AG04450 (cell line): Measurements from ENCODE around the gene DEAF1. TPM values are rescaled to one million over a fixed set of nuclear protein-coding genes. Genes with fewer than 3 reads are reported as not detected.

ENCODE experiments used
- CTCF ChIA-PET: fragments of 300-600, 350-600 bp; formaldehyde crosslinking; extraction: SDS; loops from one replicate; lab custom pipeline; 2022; ENCODE audit warnings: antibody characterized with exemption, inconsistent platforms; lab: Charles Lee
- POLR2A ChIA-PET: fragments of 350-600 bp; formaldehyde crosslinking; extraction: SDS; loops from one replicate; lab custom pipeline; 2021; ENCODE audit warnings: antibody characterized with exemption, inconsistent platforms; lab: Yijun Ruan, JAX
- DNase-seq: peaks from one replicate; pipeline ENCODE4 v3.0.0-alpha.2; 2011; ENCODE audit warnings: low read depth, low spot score
- H3K27ac ChIP-seq: one replicate; pipeline ENCODE4 v1.5.1; 2012; ENCODE audit warnings: low read depth, low read length, control low read depth
- H3K27me3 ChIP-seq: one replicate; pipeline ENCODE4 v1.6.0; 2012; ENCODE audit warnings: low read length; ENCODE audit not compliant: control insufficient read depth, insufficient read depth
- H3K4me3 ChIP-seq: 2 replicates; pipeline ENCODE4 v1.5.1; 2011; ENCODE audit warnings: mild to moderate bottlenecking, low read depth, low read length, control low read depth
- H3K9me3 ChIP-seq: 2 replicates; pipeline ENCODE4 v1.5.1; 2012; ENCODE audit warnings: low read length; ENCODE audit not compliant: control insufficient read depth, insufficient read depth
- polyA plus RNA-seq: library from polyadenylated mRNA; depleted of rRNA; stranded (reverse); fragments of >200 nt; gene quantifications from 2 replicates; pipeline ENCODE4 v1.2.3, GENCODE V29; 2011
- TF ChIP-seq, protein P1 (sequence below): IDR thresholded peaks from 2 replicates; pipeline ENCODE4 v1.5.1; 2011; ENCODE audit warnings: low read depth, low read length, control low read depth, inconsistent platforms

DEAF1 gene
- polyA plus RNA-seq, 1 experiment: 13.0 TPM

DNA sequence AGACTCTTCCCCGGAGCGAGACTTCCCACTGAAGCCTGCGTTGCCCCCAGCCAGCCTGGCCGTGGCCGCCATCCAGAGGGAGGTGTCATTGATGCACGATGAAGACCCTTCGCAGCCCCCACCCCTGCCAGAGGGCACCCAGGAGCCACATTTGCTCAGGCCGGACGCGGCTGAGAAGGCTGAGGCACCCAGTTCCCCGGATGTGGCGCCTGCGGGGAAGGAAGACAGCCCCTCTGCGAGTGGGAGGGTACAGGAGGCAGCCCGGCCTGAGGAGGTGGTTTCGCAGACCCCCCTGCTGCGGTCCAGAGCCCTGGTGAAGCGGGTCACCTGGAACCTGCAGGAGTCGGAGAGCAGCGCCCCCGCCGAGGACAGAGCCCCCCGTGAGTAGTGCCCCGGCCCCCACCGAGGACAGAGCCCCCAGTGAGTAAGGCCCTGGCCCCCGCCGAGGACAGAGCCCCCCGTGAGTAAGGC is 85.6 kb downstream of the DEAF1 start:
- ChIA-PET CTCF (no interaction called here), POLR2A (no interaction called here)
- Histone ChIP-seq H3K27me3 (no peaks in the 10 kb centered on the region), H3K4me3 (no peak overlapping the region), H3K27ac (no peak overlapping the region), H3K9me3 (no peaks in the 10 kb centered on the region; the same call in 1 of the 2 replicates)
- TF ChIP-seq, protein P1, sequence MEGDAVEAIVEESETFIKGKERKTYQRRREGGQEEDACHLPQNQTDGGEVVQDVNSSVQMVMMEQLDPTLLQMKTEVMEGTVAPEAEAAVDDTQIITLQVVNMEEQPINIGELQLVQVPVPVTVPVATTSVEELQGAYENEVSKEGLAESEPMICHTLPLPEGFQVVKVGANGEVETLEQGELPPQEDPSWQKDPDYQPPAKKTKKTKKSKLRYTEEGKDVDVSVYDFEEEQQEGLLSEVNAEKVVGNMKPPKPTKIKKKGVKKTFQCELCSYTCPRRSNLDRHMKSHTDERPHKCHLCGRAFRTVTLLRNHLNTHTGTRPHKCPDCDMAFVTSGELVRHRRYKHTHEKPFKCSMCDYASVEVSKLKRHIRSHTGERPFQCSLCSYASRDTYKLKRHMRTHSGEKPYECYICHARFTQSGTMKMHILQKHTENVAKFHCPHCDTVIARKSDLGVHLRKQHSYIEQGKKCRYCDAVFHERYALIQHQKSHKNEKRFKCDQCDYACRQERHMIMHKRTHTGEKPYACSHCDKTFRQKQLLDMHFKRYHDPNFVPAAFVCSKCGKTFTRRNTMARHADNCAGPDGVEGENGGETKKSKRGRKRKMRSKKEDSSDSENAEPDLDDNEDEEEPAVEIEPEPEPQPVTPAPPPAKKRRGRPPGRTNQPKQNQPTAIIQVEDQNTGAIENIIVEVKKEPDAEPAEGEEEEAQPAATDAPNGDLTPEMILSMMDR: no peak
- DNase-seq: no peak

DNA sequence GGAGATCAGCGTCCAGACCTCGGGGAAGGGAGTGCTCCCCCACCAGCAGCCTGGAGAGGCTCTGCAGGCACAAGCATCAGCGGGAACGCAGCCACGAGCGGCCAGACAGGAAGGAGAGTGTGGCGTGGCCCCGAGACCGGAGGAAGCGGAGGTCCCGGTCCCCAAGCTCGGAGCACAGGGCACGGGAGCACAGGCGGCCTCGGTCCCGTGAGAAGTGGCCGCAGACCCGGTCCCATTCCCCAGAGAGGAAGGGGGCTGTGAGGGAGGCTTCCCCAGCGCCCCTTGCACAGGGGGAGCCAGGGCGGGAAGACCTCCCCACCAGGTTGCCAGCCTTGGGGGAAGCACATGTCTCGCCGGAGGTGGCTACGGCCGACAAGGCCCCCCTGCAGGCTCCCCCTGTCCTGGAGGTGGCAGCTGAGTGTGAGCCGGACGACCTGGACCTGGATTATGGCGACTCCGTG is 86.2 kb downstream of the DEAF1 start:
- CTCF ChIA-PET: no interaction called here
- Histone ChIP-seq H3K9me3 (no peaks in the 10 kb centered on the region; the same call in 1 of the 2 replicates), H3K27ac (no peak overlapping the region), H3K27me3 (no peaks in the 10 kb centered on the region), H3K4me3 (no peak overlapping the region)
- POLR2A ChIA-PET: no interaction called here
- TF ChIP-seq, protein P1: no peak
- no peak for DNase-seq

- no peak overlapping the region for H3K4me3 ChIP-seq
- no peaks in the 10 kb centered on the region; the same call in 1 of the 2 replicates for H3K9me3 ChIP-seq
- no peak overlapping the region for H3K27ac ChIP-seq
- ChIA-PET POLR2A (no interaction called here), CTCF (no interaction called here)
- no peaks in the 10 kb centered on the region for H3K27me3 ChIP-seq
- TF ChIP-seq, protein P1: no peak
- DNase-seq: no peak
Observed at GRCh38 chr11:607971-608659, 86.9 kb downstream of the DEAF1 start.

GRCh38 chr11:607020-607780 is 87.8 kb downstream of the DEAF1 start:
- no peak overlapping the region for H3K27ac ChIP-seq
- POLR2A ChIA-PET: interaction anchor here (0.6 kb wide), 1 partner anchor 16 kb away, joined by 3 read pairs; no protein-coding TSS in a partner anchor

More at GRCh38 chr11:607020-607780, 87.8 kb downstream of the DEAF1 start:
- no peaks in the 10 kb centered on the region; the same call in 1 of the 2 replicates for H3K9me3 ChIP-seq
- no peak overlapping the region for H3K4me3 ChIP-seq
- CTCF ChIA-PET: no interaction called here
- no peaks in the 10 kb centered on the region for H3K27me3 ChIP-seq
- TF ChIP-seq, protein P1: no peak
- no peak for DNase-seq
